GM19240 (cell line): ENCODE data around the gene HYAL3.
A peak's percentile ranks its signal among the peaks of the same experiment; 100 is the strongest.
"Not testable (repeated sequence)": the region's sequence is repeated elsewhere in the genome, so short reads cannot be mapped to it uniquely, and the experiment has no call there.

Experiments used
- DNase-seq: peaks from one replicate; pipeline ENCODE4 v3.0.0; 2011; ENCODE audit warnings: low spot score; ENCODE audit not compliant: insufficient read length

Gene HYAL3

GRCh38 chr3:50292159-50293078 is 6.8 kb downstream of the HYAL3 start, which contains the start of gene IFRD2:
Gene IFRD2 (minus strand): TSS chr3:50292429. CDS start chr3:50292274, 155 bp downstream.
- DNase-seq: peak; percentile 92

GRCh38 chr3:50290161-50290641 is 9.0 kb downstream of the HYAL3 start:
- no peak for DNase-seq

- no peak for DNase-seq
Measured at GRCh38 chr3:50289130-50289529, 10.1 kb downstream of the HYAL3 start.

- DNase-seq: no peak
Measured at GRCh38 chr3:50288387-50289007, 10.7 kb downstream of the HYAL3 start.

- no peak for DNase-seq
Measured at GRCh38 chr3:50287262-50287661, 11.9 kb downstream of the HYAL3 start.

- no peak for DNase-seq
Measured at GRCh38 chr3:50286322-50287227, 12.6 kb downstream of the HYAL3 start.

DNA sequence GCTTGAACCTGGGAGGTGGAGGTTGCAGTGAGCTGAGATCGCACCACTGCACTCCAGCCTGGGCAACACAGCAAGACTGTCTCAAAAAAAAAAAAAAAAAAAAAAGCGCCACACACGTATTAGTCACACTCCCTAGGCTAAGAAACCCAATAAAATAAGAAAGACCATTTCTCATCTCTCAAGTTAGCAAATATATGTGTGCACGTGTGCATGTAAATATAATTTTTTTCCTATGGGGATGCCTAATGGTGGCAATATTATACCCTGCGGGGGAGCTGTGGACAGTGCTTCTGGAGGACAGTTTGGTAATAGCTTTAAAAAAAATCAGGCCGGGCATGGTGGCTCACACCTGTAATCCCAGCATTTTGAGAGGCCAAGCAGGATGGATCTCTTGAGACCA is 15.1 kb downstream of the HYAL3 start:
- DNase-seq: not testable (repeated sequence)

DNA sequence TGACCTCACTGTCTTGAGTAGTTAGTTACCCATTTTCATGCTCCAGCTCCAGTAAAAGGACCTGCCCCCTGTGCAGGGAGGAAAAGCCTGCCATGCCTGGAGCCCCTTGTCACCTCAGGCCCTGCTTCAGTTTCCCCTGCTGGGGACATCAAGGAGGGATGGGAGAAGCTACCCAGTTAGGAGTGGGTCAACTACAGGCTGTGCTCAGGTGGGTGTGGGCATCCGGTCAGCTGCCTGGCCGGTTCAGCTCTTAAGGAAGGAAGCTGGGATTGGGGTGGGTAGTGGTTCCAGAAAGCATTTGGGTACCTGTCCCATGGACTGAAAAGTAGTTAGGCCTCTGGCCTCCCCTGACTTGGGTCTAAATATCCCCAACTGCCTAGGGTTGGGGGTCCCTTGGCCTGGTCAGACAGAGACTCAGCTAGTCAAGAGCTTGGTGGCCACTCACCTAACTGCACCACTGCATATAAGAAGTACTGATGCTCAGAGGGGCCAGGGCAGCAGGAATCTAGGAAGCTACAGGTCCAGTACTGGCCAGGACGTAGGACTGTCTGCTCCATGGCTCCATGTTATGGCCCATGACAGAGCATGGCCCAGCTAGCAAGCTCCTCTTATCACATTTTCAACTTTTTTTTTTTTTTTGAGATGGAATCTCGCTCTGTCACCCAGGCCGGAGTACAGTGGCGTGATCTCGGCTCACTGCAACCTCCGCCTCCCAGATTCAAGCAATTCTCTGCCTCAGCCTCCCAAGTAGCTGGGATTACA is 19.8 kb downstream of the HYAL3 start:
- DNase-seq: no peak

GRCh38 chr3:50278880-50279224 is 20.4 kb downstream of the HYAL3 start, which contains the start of gene LSMEM2:
Gene LSMEM2 (plus strand): TSS chr3:50279087. CDS start chr3:50279114, 27 bp downstream.
- no peak for DNase-seq

DNA sequence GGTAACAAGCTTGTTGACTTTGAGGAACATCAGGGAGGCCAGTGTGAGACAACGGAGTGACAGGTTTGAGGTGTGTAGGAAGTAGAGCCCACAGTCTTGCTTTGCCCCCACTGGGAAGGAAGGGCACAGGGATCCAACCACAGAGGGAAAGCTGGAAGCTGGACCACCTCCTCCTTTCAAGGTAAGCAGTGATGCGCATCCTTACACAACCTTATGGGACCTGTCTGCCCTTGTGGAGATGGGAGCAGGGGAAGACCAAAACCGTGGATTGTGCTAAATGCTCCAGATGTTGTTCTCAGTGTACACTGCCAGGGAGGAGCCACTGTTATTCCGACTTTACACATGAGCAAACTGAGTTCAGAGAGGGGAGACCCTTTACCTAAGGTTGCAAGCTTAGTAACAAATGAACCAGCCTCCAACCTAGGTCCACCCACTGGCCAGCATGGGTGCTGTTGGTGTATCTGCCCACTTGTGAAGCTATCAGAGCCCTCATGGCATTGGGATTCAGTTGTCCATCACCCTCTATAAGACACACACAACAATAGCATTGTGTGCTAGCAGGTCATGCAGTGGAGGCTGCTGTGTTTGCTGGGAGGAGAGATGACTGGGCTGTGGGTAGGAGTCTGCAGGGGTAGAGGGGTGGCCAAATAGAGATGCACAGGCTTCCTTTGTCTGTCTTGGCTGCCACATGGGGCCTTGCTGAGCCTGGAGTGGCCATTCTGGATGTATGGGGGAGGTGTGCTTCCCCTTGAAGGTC is 20.9 kb downstream of the HYAL3 start:
- no peak for DNase-seq

GRCh38 chr3:50276762-50277101 is 22.5 kb downstream of the HYAL3 start:
- no peak for DNase-seq

DNA sequence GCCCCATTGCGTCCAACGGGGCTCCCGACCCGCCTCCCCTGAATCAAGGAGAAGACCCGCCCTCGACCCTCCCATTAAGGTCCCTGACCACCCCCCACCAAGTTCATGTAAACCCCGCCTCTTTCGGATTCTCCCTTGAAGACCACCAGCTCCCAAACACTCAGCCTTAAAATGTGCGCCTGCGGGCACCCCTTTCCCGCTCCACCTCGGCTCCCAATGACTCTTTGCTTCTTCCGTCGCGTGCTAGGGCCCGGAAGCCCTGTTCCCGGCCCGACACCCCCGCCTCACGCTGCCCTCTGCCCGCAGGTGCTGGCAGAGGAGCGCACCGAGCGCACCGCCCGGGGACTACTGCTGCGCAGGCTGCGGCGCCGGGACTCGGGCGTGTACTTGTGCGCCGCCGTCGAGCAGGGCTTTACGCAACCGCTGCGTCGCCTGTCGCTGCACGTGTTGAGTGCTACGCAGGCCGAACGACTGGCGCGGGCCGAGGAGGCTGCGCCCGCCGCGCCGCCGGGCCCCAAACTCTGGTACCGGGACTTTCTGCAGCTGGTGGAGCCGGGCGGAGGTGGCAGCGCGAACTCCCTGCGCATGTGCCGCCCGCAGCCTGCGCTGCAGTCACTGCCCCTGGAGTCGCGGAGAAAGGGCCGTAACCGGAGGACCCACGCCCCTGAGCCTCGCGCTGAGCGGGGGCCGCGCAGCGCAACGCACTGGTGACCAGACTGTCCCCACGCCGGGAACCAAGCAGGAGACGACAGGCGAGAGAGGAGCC is 23.0 kb downstream of the HYAL3 start:
- DNase-seq: no peak

- DNase-seq: no peak
Measured at GRCh38 chr3:50275141-50275995, 23.8 kb downstream of the HYAL3 start.

DNA sequence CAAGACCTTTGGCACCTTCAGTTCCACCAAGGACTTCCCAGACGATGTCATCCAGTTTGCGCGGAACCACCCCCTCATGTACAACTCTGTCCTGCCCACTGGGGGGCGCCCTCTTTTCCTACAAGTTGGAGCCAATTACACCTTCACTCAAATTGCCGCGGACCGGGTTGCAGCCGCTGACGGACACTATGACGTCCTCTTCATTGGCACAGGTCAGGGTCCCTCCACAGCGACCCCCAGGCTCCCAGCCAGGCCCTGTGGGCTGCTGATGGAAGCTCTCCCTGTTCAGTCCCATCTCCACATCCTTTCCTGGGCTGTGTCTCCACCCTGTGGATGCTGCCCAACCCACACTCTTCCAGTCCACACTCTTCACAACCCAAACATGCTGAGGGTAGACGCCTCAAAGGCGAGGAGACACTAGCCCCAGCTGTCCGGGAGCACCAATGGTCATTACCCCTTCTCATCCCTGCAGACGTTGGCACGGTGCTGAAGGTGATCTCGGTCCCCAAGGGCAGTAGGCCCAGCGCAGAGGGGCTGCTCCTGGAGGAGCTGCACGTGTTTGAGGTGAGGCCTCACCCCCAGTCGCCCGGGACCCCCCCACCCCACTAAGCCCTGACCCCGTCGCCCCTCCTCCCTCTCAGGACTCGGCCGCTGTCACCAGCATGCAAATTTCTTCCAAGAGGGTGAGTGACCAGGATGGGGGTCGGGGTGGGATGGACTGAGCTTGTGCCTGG is 24.7 kb downstream of the HYAL3 start:
- peak; percentile 61 for DNase-seq

GRCh38 chr3:50273689-50274065 is 25.5 kb downstream of the HYAL3 start:
- DNase-seq: no peak

GRCh38 chr3:50272911-50273688 is 26.1 kb downstream of the HYAL3 start:
- DNase-seq: peak; percentile 100

GRCh38 chr3:50272538-50272910 is 26.7 kb downstream of the HYAL3 start:
- DNase-seq: not testable (repeated sequence)
